Mesenchymal stem cell (in vitro differentiated cells and primary cell): ENCODE data around the gene PSORS1C1.
A peak's percentile ranks its signal among the peaks of the same experiment; 100 is the strongest.

Source experiments
- DNase-seq: peaks from one replicate; pipeline ENCODE4 v3.0.0-alpha.2; 2013
- H2AFZ ChIP-seq: one replicate; pipeline ENCODE4 v1.6.1; 2013; ENCODE audit warnings: low read depth, mild to moderate bottlenecking, control low read depth, inconsistent platforms, low read length, moderate library complexity
- H2AK5ac ChIP-seq: 2 replicates; pipeline ENCODE4 v1.6.1; 2013; ENCODE audit warnings: low read length, moderate library complexity, mild to moderate bottlenecking, inconsistent platforms; ENCODE audit not compliant: severe bottlenecking
- H2BK120ac ChIP-seq: one replicate; pipeline ENCODE4 v1.6.1; 2013; ENCODE audit warnings: low read depth, mild to moderate bottlenecking, inconsistent platforms, low read length, moderate library complexity
- H2BK12ac ChIP-seq, 2 experiments: one replicate each; pipeline ENCODE4 v1.6.1; 2013; ENCODE audit warnings: inconsistent platforms in 2 of 2, low read length in 2 of 2, mild to moderate bottlenecking in 2 of 2, moderate library complexity in 2 of 2, control low read depth in 1 of 2
- H2BK15ac ChIP-seq: one replicate; pipeline ENCODE4 v1.6.1; 2013; ENCODE audit warnings: mild to moderate bottlenecking, low read depth, inconsistent platforms; ENCODE audit not compliant: poor library complexity, severe bottlenecking
- H2BK5ac ChIP-seq: 2 replicates; pipeline ENCODE4 v1.6.1; 2013; ENCODE audit warnings: low read depth, mild to moderate bottlenecking, low read length, control low read depth, inconsistent platforms; ENCODE audit not compliant: poor library complexity, severe bottlenecking
- H3K14ac ChIP-seq, 2 experiments: one replicate each; pipeline ENCODE4 v1.6.1; 2013; ENCODE audit warnings: inconsistent platforms in 2 of 2, low read length in 2 of 2, control low read depth in 1 of 2, mild to moderate bottlenecking in 1 of 2, moderate library complexity in 1 of 2
- H3K18ac ChIP-seq, 2 experiments: one replicate each; pipeline ENCODE4 v1.6.1; 2013; ENCODE audit warnings: inconsistent platforms in 2 of 2, low read length in 2 of 2, control low read depth in 1 of 2, low read depth in 1 of 2, mild to moderate bottlenecking in 1 of 2
- H3K23ac ChIP-seq, 2 experiments: one replicate each; pipeline ENCODE4 v1.6.1; 2013; ENCODE audit warnings: inconsistent platforms in 2 of 2, low read length in 2 of 2, mild to moderate bottlenecking in 2 of 2, moderate library complexity in 2 of 2, control low read depth in 1 of 2
- H3K27ac ChIP-seq: 2 replicates; pipeline ENCODE4 v1.5.1; 2013; ENCODE audit warnings: mild to moderate bottlenecking, moderate library complexity, low read length, control low read depth, inconsistent platforms; ENCODE audit not compliant: poor library complexity, severe bottlenecking
- H3K27me3 ChIP-seq, 2 experiments: 2 replicates each; pipeline versions ENCODE4 v1.6.1 to v1.7.0; 2013; ENCODE audit warnings: low read length in 2 of 2, mild to moderate bottlenecking in 2 of 2, moderate library complexity in 2 of 2, control low read depth in 1 of 2, inconsistent platforms in 1 of 2; ENCODE audit not compliant: control insufficient read depth in 1 of 2, insufficient read depth in 1 of 2
- H3K36me3 ChIP-seq, 2 experiments: 2 replicates each; pipeline versions ENCODE4 v1.6.1 to v1.7.0; 2013; ENCODE audit warnings: low read length in 2 of 2, control low read depth in 1 of 2, inconsistent platforms in 1 of 2, low read depth in 1 of 2, mild to moderate bottlenecking in 1 of 2; ENCODE audit not compliant: insufficient read depth in 2 of 2, control insufficient read depth in 1 of 2
- H3K4ac ChIP-seq, 2 experiments: one replicate each; pipeline ENCODE4 v1.6.1; 2013; ENCODE audit warnings: inconsistent platforms in 2 of 2, low read length in 2 of 2, mild to moderate bottlenecking in 2 of 2, moderate library complexity in 2 of 2, control low read depth in 1 of 2, low read depth in 1 of 2
- H3K4me1 ChIP-seq: 2 replicates; pipeline ENCODE4 v1.6.1; 2013; ENCODE audit warnings: low read depth, low read length, control low read depth; ENCODE audit not compliant: control insufficient read depth, insufficient read depth
- H3K4me2 ChIP-seq: 2 replicates; pipeline ENCODE4 v1.6.1; 2013; ENCODE audit warnings: low read length, mild to moderate bottlenecking, inconsistent platforms; ENCODE audit not compliant: poor library complexity, severe bottlenecking
- H3K4me3 ChIP-seq, 2 experiments: 2 replicates each; pipeline versions ENCODE4 v1.5.1 to v1.7.0; 2013; ENCODE audit warnings: low read length in 2 of 2, mild to moderate bottlenecking in 2 of 2, control low read depth in 1 of 2, low read depth in 1 of 2; ENCODE audit not compliant: insufficient read depth in 1 of 2
- H3K79me1 ChIP-seq: replicated peaks from 2 replicates; pipeline ENCODE4 v1.6.1; 2013; ENCODE audit warnings: mild to moderate bottlenecking, control low read depth, low read length, inconsistent platforms; ENCODE audit not compliant: poor library complexity, severe bottlenecking
- H3K9ac ChIP-seq: 2 replicates; pipeline ENCODE4 v1.7.0; 2013; ENCODE audit warnings: mild to moderate bottlenecking, low read length, moderate library complexity
- H3K9me3 ChIP-seq: 2 replicates; pipeline ENCODE4 v1.7.0; 2013; ENCODE audit warnings: mild to moderate bottlenecking, low read length; ENCODE audit not compliant: control insufficient read depth
- H4K8ac ChIP-seq: one replicate; pipeline ENCODE4 v1.6.1; 2013; ENCODE audit warnings: inconsistent platforms, mild to moderate bottlenecking, low read length, moderate library complexity
- H4K91ac ChIP-seq: one replicate; pipeline ENCODE4 v1.6.1; 2013; ENCODE audit warnings: mild to moderate bottlenecking, low read length, inconsistent platforms
- WGBS: methylation state at CpG from one replicate; pipeline ENCODE4 v1.1.7; 2013; ENCODE audit warnings: mixed read lengths; 5-methylcytosine and 5-hydroxymethylcytosine counted together

PSORS1C1 gene

DNA sequence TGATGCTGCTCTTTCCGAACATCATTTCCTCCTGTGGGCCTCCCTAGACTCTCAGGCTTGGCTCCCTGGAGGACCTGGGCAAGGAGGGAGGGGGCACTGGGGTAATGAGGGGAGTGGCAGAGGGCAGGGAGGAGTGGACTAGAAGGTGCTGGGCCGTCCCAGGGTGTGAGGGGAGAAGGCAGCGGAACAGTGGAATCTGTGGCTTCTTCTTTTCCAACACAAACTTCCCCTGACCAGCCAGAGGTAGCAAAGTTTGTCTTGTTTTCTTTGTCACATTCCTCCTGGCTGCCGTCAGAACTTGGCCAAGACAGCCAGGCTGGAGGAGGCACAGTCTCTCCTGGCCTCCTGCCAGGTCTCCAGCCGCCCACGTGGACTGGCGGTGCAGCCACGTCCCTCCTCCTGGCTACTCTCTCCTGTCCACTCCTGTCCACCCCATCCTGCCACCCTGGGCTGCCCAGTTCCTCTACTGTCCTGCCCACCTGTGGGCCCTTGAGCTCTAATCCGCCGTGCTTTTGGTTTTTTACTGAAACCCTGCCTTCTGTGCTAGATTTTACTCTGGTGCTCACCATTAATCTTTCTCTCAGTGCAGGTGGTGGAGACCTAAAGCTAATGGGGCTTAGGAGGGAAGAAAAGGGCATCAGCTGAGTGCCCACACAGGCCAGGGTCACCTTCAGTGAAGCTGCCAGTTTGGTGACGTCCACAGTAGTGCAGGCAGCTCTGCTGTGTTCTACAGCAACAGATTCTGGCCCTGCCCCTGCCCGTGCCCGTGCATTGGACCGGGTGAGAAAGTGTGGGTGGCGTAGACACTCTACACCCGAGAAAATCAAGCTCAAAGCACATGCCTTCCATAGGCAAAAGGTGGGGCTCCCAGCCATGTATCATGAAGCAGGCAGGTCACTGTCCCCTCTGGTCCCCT lies 8.4 kb downstream of the PSORS1C1 start:
- Histone ChIP-seq H3K36me3 (peaks cover 0 to 6% of the 10 kb centered on the region in 2 experiments), H3K23ac (no peak overlapping the region), H3K9me3 (no peaks in the 10 kb centered on the region), H3K4ac (no peak overlapping the region), H3K4me2 (no peak overlapping the region), H3K27me3 (peaks cover 0 to 20% of the 10 kb centered on the region in 2 experiments), H3K79me1 (peaks cover 3% of the 10 kb centered on the region), H2AFZ (no peak overlapping the region), H2BK15ac (no peak overlapping the region), H4K8ac (peak overlapping the region; percentile 70), H3K4me3 (no peak overlapping the region), H2BK12ac (peak overlapping the region in 1 of 2 experiments; percentile 24), H2AK5ac (peak overlapping the region; percentile 65), H2BK5ac (peak overlapping the region; percentile 68), H3K9ac (no peak overlapping the region), H2BK120ac (no peak overlapping the region), H4K91ac (no peak overlapping the region), H3K18ac (peak overlapping the region in 1 of 2 experiments; percentile 64), H3K27ac (peak overlapping the region; percentile 83), H3K14ac (no peak overlapping the region), H3K4me1 (peaks cover 42% of the 10 kb centered on the region)
- peak; percentile 92 for DNase-seq
- 60% methylated on average over 15 of the region's 16 CpGs for WGBS

DNA sequence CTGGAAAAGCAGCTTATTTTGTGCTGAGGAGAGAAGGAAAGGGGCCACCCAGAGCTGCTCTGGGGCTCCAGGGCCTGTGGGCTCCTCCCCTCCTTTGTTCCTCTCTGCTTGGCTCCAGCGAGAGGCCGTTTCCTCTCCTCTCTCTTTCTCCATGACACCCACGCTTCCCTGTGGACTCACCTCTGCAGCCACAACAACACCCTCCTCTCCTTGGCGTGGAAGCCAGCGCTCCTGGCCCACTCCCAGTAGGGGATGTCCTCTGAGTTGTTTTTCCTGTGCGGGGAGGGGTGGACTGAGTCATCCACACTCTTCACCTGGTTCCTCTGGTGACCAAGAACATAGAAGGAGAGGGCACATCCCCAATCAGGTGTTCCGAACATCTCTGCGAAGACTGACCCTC lies 10.6 kb downstream of the PSORS1C1 start:
- 68% methylated on average over 7 of the region's 8 CpGs for WGBS
- Histone ChIP-seq H3K4me2 (no peak overlapping the region), H2BK12ac (no peak overlapping the region), H3K36me3 (peaks cover 0 to 2% of the 10 kb centered on the region in 2 experiments), H3K4me3 (no peak overlapping the region), H3K14ac (no peak overlapping the region), H3K4me1 (peaks cover 38% of the 10 kb centered on the region), H3K4ac (no peak overlapping the region), H3K23ac (no peak overlapping the region), H2BK120ac (no peak overlapping the region), H2BK5ac (no peak overlapping the region), H3K9ac (no peak overlapping the region), H3K27me3 (peaks cover 13 to 36% of the 10 kb centered on the region in 2 experiments), H3K27ac (no peak overlapping the region), H2BK15ac (no peak overlapping the region), H3K79me1 (no peaks in the 10 kb centered on the region), H2AK5ac (peak overlapping the region; percentile 76), H4K91ac (no peak overlapping the region), H4K8ac (no peak overlapping the region), H3K18ac (peak overlapping the region in 1 of 2 experiments; percentile 28), H2AFZ (no peak overlapping the region), H3K9me3 (no peaks in the 10 kb centered on the region)
- DNase-seq: no peak

DNA sequence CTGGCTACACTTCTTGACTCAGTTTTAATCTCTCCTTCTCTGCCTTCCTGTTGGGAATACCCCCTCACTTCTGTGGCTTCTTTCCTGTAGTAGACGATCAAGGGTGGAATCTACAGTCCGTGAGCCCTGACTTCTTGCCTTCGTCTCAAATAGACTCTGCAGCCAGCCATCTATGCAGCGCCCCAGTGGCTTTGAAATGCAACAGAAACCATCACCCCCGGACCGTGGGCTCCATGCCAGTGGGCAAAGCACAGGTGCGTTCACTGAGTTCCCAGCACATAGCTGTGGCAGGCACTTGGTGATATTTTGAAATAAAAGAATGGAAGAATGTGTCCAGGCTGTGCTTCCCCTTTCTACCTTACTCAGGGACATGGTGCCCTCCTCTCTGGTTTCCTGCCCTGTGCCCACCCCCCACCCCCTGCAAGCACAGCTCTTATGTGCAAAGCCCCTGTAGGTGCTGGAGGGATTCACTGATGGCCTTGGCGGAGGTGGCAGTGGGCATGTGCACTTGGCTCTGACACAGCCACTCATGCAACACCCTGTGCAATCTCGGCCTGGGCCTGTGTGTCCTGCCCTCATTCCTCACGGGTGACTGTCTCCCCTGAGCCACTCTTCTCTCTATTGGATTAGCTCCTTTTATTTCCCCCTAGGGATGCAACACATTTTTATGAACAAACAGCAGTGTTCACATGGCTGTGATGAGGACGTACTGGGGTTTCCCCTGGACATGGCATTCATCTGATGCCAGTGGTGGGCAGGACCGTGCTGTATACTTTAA lies 11.2 kb downstream of the PSORS1C1 start:
- Histone ChIP-seq H2BK5ac (no peak overlapping the region), H3K4ac (no peak overlapping the region), H3K4me3 (no peak overlapping the region), H4K8ac (no peak overlapping the region), H3K4me1 (peaks cover 36% of the 10 kb centered on the region), H2BK120ac (no peak overlapping the region), H3K9ac (no peak overlapping the region), H3K9me3 (no peaks in the 10 kb centered on the region), H2BK15ac (no peak overlapping the region), H2BK12ac (no peak overlapping the region), H3K4me2 (no peak overlapping the region), H2AFZ (no peak overlapping the region), H3K79me1 (no peaks in the 10 kb centered on the region), H3K14ac (peak overlapping the region in 1 of 2 experiments; percentile 36), H2AK5ac (no peak overlapping the region), H3K36me3 (peaks cover 0 to 2% of the 10 kb centered on the region in 2 experiments), H3K23ac (no peak overlapping the region), H3K27ac (no peak overlapping the region), H3K18ac (no peak overlapping the region), H3K27me3 (peaks cover 13 to 36% of the 10 kb centered on the region in 2 experiments), H4K91ac (no peak overlapping the region)
- WGBS: 77% methylated on average over 12 of the region's 12 CpGs
- peak; percentile 77 for DNase-seq
